ENCODE results near the gene SYNRG.

DNA sequence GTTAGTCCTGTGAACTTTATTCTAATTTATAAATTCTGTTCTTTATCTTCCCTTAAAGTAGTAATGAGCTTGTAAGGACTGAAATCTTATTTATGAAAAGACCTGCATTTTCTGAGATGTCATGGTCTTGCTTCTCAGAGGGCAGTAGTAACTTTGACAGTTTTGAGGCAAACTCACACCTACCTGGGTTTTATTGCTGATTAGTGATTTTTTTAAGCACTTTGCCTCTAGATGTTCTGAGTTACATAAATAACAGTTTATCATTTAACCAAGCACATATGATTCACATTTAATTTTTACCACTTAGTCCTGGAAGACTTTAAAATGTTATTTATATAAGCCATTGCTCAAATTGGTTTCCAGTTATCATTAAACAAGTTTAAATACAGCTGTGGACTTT, 108.8 kb downstream of the SYNRG start:
- TF ChIP-seq, protein P1, sequence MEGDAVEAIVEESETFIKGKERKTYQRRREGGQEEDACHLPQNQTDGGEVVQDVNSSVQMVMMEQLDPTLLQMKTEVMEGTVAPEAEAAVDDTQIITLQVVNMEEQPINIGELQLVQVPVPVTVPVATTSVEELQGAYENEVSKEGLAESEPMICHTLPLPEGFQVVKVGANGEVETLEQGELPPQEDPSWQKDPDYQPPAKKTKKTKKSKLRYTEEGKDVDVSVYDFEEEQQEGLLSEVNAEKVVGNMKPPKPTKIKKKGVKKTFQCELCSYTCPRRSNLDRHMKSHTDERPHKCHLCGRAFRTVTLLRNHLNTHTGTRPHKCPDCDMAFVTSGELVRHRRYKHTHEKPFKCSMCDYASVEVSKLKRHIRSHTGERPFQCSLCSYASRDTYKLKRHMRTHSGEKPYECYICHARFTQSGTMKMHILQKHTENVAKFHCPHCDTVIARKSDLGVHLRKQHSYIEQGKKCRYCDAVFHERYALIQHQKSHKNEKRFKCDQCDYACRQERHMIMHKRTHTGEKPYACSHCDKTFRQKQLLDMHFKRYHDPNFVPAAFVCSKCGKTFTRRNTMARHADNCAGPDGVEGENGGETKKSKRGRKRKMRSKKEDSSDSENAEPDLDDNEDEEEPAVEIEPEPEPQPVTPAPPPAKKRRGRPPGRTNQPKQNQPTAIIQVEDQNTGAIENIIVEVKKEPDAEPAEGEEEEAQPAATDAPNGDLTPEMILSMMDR (IDR thresholded peaks at IDR 0.05) = no peak
- TF ChIP-seq EP300 (IDR thresholded peaks at IDR 0.05; ENCODE audit: low read depth) = no peak
- TF ChIP-seq POLR2A (IDR thresholded peaks at IDR 0.05) = no peak
- no peak for TF ChIP-seq POLR2AphosphoS5 (IDR thresholded peaks at IDR 0.05)
